ENCODE measurements around the gene SLC52A3.

The SLC52A3 gene

GRCh38 chr20:753897-754635 lies 14.2 kb downstream of the SLC52A3 start:
- no peak overlapping the region for H3K4me3 ChIP-seq
- no peak for TF ChIP-seq Cebpa-rat (IDR thresholded peaks at IDR 0.05)
- no peak overlapping the region for H3K27ac ChIP-seq
- peaks cover 30 to 40% (median 34%) of the 10 kb centered on the region in 10 experiments for H3K4me1 ChIP-seq
- no peak overlapping the region for H3K9ac ChIP-seq
- H4K20me1 ChIP-seq, result no peaks in the 10 kb centered on the region
- no peaks in the 10 kb centered on the region for H3K36me3 ChIP-seq
- no peaks in the 10 kb centered on the region for H3K27me3 ChIP-seq
- H3K9me3 ChIP-seq (replicated peaks in 1 of 11), result no peaks in the 10 kb centered on the region
- H3K4me2 ChIP-seq, result peak overlapping the region in 5 of 11 experiments; percentile 5 to 57 (median 41); a peak in 5 of 22 replicates

GRCh38 chr20:753136-753535 lies 15.2 kb downstream of the SLC52A3 start:
- Histone ChIP-seq H3K27ac (peak overlapping the region in 2 of 11 experiments; percentile 21 to 32; a peak in 2 of 22 replicates), H3K27me3 (no peaks in the 10 kb centered on the region), H4K20me1 (no peaks in the 10 kb centered on the region), H3K36me3 (no peaks in the 10 kb centered on the region), H3K9ac (no peak overlapping the region), H3K4me1 (peaks cover 30 to 40% (median 34%) of the 10 kb centered on the region in 10 experiments), H3K4me3 (no peak overlapping the region), H3K9me3 (replicated peaks in 1 of 11) (no peaks in the 10 kb centered on the region), H3K4me2 (peak overlapping the region; percentile 1 to 69 (median 34); a peak in 19 of 22 replicates)
- TF ChIP-seq Cebpa-rat (IDR thresholded peaks at IDR 0.05), result no peak

GRCh38 chr20:752291-752690 lies 16.0 kb downstream of the SLC52A3 start:
- Histone ChIP-seq H3K36me3 (no peaks in the 10 kb centered on the region), H4K20me1 (no peaks in the 10 kb centered on the region), H3K4me2 (peak overlapping the region in 8 of 11 experiments; percentile 20 to 69 (median 46); a peak in 11 of 22 replicates), H3K4me3 (no peak overlapping the region), H3K4me1 (peaks cover 23 to 34% (median 28%) of the 10 kb centered on the region in 10 experiments), H3K27me3 (no peaks in the 10 kb centered on the region), H3K9me3 (replicated peaks in 1 of 11) (no peaks in the 10 kb centered on the region), H3K27ac (peak overlapping the region in 1 of 11 experiments; percentile 18; a peak in 1 of 22 replicates), H3K9ac (no peak overlapping the region)
- TF ChIP-seq Cebpa-rat (IDR thresholded peaks at IDR 0.05), result no peak

GRCh38 chr20:751761-752160 lies 16.5 kb downstream of the SLC52A3 start:
- Histone ChIP-seq H3K9ac (no peak overlapping the region), H3K4me2 (no peak overlapping the region), H3K4me1 (peaks cover 18 to 28% (median 24%) of the 10 kb centered on the region in 10 experiments), H3K27me3 (no peaks in the 10 kb centered on the region), H3K36me3 (no peaks in the 10 kb centered on the region), H4K20me1 (no peaks in the 10 kb centered on the region), H3K4me3 (no peak overlapping the region), H3K9me3 (replicated peaks in 1 of 11) (0 out of 22 replicates have a peak, but pooled peaks cover 0 to 1% (median 0%) of the 10 kb centered on the region in 11 experiments), H3K27ac (no peak overlapping the region)
- TF ChIP-seq Cebpa-rat (IDR thresholded peaks at IDR 0.05), result no peak

- H3K4me2 ChIP-seq, result peak overlapping the region in 5 of 11 experiments; percentile 11 to 51 (median 28); a peak in 8 of 22 replicates
- no peak overlapping the region for H3K4me3 ChIP-seq
- no peaks in the 10 kb centered on the region for H4K20me1 ChIP-seq
- TF ChIP-seq Cebpa-rat (IDR thresholded peaks at IDR 0.05), result no peak
- H3K4me1 ChIP-seq, result peaks cover 17 to 28% (median 24%) of the 10 kb centered on the region in 10 experiments
- no peaks in the 10 kb centered on the region for H3K36me3 ChIP-seq
- H3K9ac ChIP-seq, result no peak overlapping the region
- H3K9me3 ChIP-seq (replicated peaks in 1 of 11), result peaks cover 4 to 11% (median 4%) of the 10 kb centered on the region in 11 experiments
- H3K27ac ChIP-seq, result no peak overlapping the region
- no peaks in the 10 kb centered on the region for H3K27me3 ChIP-seq
Measured at GRCh38 chr20:750801-751200, 17.5 kb downstream of the SLC52A3 start.

- peaks cover 0 to 8% (median 4%) of the 10 kb centered on the region in 10 experiments; a peak in 9 of 20 replicates for H3K4me1 ChIP-seq
- H3K9ac ChIP-seq, result no peak overlapping the region
- H3K4me2 ChIP-seq, result no peak overlapping the region
- no peak overlapping the region for H3K4me3 ChIP-seq
- H3K9me3 ChIP-seq (replicated peaks in 1 of 11), result peaks cover 21 to 37% (median 27%) of the 10 kb centered on the region in 11 experiments
- H3K36me3 ChIP-seq, result no peaks in the 10 kb centered on the region
- no peak for TF ChIP-seq Cebpa-rat (IDR thresholded peaks at IDR 0.05)
- no peaks in the 10 kb centered on the region for H4K20me1 ChIP-seq
- no peaks in the 10 kb centered on the region for H3K27me3 ChIP-seq
- H3K27ac ChIP-seq, result no peak overlapping the region
Measured at GRCh38 chr20:745683-746301, 22.5 kb downstream of the SLC52A3 start.

GRCh38 chr20:742156-742555 lies 26.1 kb downstream of the SLC52A3 start:
- H3K27ac ChIP-seq, result no peak overlapping the region
- H4K20me1 ChIP-seq, result peaks cover 0 to 1% (median 0%) of the 10 kb centered on the region in 11 experiments; a peak in 1 of 22 replicates
- H3K36me3 ChIP-seq, result no peaks in the 10 kb centered on the region
- H3K4me1 ChIP-seq, result peaks cover 0 to 8% (median 2%) of the 10 kb centered on the region in 10 experiments; a peak in 13 of 20 replicates
- peaks cover 21 to 37% (median 27%) of the 10 kb centered on the region in 11 experiments for H3K9me3 ChIP-seq (replicated peaks in 1 of 11)
- H3K4me3 ChIP-seq, result no peak overlapping the region
- no peak overlapping the region for H3K9ac ChIP-seq
- no peaks in the 10 kb centered on the region for H3K27me3 ChIP-seq
- no peak overlapping the region for H3K4me2 ChIP-seq
- TF ChIP-seq Cebpa-rat (IDR thresholded peaks at IDR 0.05), result no peak

- TF ChIP-seq Cebpa-rat (IDR thresholded peaks at IDR 0.05), result no peak
Measured at GRCh38 chr20:741620-742019, 26.7 kb downstream of the SLC52A3 start.

GRCh38 chr20:740162-740561 lies 28.1 kb downstream of the SLC52A3 start:
- Histone ChIP-seq H3K27me3 (no peaks in the 10 kb centered on the region), H4K20me1 (peaks cover 0 to 3% (median 0%) of the 10 kb centered on the region in 11 experiments; a peak in 2 of 22 replicates), H3K27ac (no peak overlapping the region), H3K36me3 (no peaks in the 10 kb centered on the region), H3K4me2 (no peak overlapping the region), H3K4me3 (no peak overlapping the region), H3K9ac (no peak overlapping the region), H3K4me1 (peaks cover 0 to 14% (median 8%) of the 10 kb centered on the region in 10 experiments; a peak in 13 of 20 replicates), H3K9me3 (replicated peaks in 1 of 11) (peaks cover 11 to 25% (median 17%) of the 10 kb centered on the region in 11 experiments)
- no peak for TF ChIP-seq Cebpa-rat (IDR thresholded peaks at IDR 0.05)

More at GRCh38 chr20:741620-742019, 26.7 kb downstream of the SLC52A3 start:
- H3K4me1 ChIP-seq, result peaks cover 0 to 13% (median 8%) of the 10 kb centered on the region in 10 experiments; a peak in 13 of 20 replicates
- no peak overlapping the region for H3K9ac ChIP-seq
- H3K9me3 ChIP-seq (replicated peaks in 1 of 11), result peaks cover 21 to 36% (median 27%) of the 10 kb centered on the region in 11 experiments
- no peak overlapping the region for H3K27ac ChIP-seq
- peaks cover 0 to 3% (median 0%) of the 10 kb centered on the region in 11 experiments; a peak in 2 of 22 replicates for H4K20me1 ChIP-seq
- no peak overlapping the region for H3K4me2 ChIP-seq
- H3K4me3 ChIP-seq, result no peak overlapping the region
- H3K27me3 ChIP-seq, result no peaks in the 10 kb centered on the region
- no peaks in the 10 kb centered on the region for H3K36me3 ChIP-seq

All from BLaER1 treated with 17β-estradiol and CSF1 and Interleukin-3, amounts not matched to agents 10 nM and 100 nM (cell line).